NCI-H2196 treated with DMSO at 0.1 percent for 48 hours (cell line): ENCODE data around the gene ABCC6.

ENCODE experiments used
- DNase-seq: peaks from one replicate; lab custom pipeline; 2025; ENCODE audit not compliant: unreplicated experiment; lab: John Stamatoyannopoulos, UW

ABCC6 gene

DNA sequence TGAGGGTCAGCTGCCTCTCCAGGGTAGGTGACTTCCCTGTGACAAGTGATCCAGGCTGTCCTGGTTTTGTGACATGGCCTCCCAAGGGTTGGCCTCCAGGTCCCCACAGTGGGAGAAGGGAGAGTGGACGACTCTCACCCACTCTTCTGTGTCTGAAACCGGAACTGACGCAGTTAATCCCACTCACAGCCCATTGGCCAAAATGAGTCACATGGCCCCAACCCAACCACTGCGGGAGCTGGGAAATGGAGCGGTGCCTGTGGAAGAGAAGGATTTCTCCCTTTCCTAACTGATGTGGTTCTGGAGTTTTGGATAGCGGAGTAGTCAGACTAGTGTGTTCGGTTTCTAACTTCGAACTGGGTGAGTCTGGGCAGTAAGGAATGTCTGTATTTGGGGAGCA, 79.4 kb downstream of the ABCC6 start:
- no peak for DNase-seq

DNA sequence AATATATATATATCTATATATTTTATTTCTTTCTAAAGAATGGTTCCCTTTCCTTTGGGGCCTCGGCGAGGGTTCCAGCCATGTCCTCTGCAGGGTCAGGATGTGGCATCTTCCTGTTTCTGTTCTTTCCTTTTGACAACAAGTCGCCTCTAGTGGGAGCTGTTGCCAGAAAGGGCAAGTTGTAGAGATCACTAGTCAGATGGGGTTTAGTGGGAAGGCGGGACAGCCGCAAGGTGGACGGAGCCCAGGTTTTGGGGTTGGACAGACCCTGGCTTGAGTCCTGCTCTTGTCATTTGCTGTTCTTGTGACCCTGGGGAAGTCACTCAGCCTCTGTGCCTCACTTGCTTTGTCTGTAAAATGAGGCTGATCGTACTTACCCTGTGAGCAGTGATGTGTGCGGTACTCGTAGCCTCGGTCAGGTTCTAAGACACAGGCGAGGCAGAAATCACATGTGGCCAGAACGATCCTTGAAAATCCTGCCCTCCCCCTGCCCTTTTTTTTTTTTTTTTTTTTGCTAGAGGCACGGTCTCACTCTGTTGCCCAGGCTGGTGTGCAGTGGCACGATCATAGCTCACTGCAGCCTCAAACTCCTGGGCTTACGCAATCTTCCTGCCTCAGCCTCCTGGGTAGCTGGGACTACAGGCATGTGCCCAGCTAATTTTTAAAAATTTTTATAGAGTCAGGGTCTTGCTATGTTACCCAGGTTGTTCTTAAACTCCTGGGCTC, 80.1 kb downstream of the ABCC6 start:
- no peak for DNase-seq

DNA sequence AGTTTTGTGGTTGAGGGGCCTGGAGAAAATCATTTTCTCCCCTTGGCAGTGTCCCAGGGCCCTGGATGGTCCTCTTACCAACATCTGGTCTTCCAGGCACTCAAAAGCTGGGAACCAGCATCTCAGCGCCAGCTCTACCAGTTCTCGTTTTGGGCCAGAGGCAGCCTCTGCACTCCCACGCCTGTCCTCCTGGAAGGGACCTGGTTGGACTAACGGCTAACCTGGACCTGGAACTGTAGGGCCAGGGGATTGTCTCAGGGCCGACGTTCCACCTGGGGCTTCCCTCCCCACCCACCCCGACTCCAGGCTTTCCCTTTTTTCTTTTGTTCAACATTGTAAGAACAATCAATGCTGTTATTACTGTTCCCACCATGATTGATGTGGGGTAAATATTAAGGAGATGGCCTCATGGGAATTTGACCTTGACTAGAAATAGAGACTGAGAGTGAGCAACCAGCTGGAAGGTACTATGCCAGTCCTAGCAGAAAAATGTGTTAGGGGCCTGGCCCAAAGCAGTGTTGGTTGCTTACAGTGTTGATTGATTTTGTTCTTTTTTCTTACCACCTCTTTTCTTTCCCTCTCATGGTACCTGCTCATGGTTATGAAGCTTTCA, 81.4 kb downstream of the ABCC6 start:
- DNase-seq: no peak

DNA sequence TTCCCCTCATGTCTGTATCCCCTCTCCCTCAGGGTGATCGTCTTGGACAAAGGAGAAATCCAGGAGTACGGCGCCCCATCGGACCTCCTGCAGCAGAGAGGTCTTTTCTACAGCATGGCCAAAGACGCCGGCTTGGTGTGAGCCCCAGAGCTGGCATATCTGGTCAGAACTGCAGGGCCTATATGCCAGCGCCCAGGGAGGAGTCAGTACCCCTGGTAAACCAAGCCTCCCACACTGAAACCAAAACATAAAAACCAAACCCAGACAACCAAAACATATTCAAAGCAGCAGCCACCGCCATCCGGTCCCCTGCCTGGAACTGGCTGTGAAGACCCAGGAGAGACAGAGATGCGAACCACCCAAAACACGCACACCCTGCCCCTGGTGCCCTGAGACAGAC, 82.2 kb downstream of the ABCC6 start:
- DNase-seq: no peak

DNA sequence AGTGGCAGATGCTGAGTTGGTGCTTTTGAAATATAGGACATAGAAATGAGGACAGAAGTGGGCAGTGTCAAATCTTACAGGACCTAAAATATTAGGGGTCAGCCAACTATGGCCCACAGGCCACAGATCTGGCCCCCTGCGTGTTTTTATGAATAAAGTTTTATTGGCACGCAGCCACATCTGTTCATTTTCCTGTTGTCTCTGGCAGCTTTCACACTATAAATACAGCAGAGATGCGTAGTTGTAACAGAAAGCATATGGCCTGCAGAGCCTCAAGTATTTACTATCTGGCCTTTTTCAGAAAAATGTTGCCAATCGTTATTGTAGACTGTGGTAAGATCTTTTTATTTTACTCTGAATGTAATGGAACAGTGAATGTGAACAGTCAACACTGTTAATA, 82.8 kb downstream of the ABCC6 start:
- DNase-seq: no peak

DNA sequence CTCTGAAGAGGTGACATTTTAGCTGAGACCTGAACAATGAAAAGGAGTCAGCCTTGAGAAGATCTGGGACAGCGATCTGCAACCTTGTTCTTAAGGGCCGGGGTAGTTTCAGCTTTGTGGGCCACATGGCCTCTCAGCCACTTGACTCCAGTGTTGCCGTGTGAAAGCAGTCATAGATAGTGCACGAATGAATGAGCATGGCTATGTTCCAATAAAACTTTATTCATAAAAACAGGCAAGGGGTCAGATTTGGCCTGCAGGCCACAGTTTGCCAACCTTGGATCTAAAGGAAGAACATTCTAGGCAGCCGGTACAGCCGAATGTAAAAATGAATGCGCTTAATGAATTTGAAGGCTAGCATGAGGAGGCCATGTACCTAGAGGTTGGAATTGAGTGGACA, 83.5 kb downstream of the ABCC6 start:
- DNase-seq: no peak

DNA sequence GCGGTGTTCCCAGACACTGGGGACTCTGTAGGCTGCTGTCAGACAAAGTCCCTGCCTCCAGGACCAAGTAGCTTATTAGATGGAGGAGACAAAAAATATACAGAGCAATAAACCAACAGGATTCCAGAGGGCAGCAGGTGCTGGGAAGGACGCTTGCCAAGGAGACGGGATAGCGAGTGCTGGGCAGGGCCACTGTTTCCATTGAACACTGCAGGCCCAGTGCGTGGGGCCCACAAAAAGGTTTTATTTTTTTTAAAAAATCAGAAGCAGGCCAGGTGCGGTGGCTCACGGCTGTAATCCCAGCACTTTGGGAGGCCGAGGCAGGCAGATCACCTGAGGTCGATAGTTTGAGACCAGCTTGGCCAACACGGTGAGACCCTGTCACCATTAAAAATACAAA, 84.2 kb downstream of the ABCC6 start:
- no peak for DNase-seq

DNA sequence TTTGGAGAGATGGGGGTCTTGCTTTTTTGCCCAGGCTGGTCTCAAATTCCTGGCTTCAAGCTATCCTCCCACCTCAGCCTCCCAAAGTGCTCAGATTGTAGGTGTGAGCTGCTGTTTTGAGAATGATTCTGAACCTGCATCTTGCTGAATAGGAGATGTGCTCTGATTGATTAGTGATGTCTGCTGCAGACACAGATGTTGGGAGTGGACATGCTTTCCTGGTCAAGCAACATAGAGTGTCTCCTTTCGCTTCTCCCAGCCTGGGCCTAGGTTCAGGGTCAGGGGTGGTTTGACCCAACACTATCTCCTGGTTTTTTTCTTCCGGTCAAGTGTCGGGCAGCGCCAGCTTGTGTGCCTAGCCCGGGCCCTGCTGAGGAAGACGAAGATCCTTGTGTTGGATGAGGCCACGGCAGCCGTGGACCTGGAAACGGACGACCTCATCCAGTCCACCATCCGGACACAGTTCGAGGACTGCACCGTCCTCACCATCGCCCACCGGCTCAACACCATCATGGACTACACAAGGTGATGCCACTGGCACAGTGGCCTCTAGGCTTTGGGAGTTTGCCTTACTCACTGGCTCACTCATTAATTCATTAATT, 85.2 kb downstream of the ABCC6 start:
- no peak for DNase-seq

DNA sequence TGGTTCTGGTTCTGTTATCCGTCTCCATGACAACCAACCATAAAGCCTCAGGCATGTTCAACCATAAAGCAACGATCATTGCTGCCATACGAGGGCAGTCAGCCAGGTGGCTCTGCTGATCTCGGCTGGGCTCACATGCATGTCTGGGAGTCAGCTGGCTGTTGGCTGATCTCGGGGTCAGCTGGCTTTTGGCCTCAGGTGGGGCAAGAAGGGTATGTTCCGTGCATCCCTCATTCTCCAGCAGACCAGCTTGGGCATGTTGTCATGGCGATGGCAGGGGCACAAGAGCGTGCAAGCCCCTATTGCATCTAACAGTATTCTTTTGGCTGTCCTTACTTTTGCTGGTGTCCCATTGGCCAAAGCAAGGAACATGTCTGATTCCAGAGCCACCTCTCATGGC, 86.2 kb downstream of the ABCC6 start:
- no peak for DNase-seq

DNA sequence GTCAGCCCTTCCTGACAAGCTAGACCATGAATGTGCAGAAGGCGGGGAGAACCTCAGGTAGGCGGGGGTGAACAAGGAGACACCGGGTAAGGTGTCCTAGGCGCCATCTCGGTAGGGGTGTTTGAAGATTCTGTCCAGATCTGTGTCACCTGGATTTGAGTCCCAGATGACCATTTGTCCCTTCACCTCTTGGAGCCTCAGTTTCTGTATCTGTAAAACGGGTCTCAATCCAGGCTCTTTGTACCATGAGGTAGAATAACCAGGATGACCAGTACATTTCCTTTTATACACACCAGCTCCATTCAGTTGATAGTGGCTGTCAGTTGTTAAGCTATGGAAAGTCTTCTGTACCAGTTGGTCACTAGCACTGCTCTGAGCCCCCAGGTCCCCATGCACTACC, 86.7 kb downstream of the ABCC6 start:
- DNase-seq: no peak

DNA sequence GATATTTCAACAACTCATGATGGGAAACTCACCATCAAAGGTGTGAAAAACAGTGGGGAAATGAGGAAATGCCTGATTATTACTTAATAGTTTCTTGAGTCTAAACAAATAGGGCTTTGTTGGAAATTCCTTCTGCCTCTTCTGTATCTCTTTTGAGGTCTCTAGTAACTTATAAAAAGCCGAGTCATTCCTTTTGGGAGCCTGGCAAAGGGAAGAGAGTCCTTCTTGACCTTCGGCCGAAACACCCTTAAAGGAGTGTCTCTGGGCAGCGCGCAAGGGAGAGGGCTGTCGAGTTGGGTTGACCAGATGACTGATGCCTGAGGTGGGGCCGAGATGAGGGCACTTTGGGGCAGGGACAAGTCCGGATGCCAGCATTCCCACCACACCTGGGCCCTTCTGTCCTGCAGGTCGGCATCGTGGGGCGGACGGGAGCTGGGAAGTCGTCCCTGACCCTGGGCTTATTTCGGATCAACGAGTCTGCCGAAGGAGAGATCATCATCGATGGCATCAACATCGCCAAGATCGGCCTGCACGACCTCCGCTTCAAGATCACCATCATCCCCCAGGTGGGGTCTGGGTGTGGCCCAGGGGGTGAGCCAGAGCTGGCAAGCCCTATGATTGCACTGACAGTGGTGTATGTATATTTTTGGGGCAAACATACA, 89.2 kb downstream of the ABCC6 start:
- DNase-seq: no peak

DNA sequence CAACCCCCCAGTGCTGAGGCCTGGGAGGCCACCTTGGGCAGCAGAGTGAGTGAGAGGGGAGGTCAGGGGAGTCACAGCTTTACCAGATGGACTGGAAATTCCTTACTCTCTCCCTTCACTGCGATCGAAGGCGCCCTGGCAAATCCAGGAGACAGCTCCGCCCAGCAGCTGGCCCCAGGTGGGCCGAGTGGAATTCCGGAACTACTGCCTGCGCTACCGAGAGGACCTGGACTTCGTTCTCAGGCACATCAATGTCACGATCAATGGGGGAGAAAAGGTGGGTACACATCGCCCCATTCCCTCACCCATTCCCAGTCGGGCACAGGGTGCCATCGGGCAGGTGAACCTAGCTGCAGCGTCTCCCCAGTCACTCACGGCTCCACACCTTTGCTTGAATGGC, 91.6 kb downstream of the ABCC6 start:
- DNase-seq: no peak

DNA sequence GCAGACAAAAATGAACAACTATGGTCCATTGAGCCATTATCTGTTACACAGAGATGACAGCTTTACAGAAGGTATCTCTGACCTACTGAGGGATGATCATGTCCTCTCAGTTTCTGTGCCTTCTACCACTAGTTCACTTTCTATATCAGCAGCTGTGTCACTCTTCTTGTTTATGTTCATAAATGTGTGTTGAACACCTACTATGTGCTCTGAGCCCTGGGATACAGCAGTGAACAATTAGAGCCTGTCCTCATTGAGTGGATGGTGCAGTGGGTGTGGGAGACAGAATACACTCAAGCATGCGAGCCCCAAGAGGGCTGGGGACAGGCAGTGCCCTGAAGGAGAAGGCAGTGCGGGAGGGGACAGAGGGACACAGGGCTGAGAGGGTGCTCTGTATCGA, 92.1 kb downstream of the ABCC6 start:
- no peak for DNase-seq

DNA sequence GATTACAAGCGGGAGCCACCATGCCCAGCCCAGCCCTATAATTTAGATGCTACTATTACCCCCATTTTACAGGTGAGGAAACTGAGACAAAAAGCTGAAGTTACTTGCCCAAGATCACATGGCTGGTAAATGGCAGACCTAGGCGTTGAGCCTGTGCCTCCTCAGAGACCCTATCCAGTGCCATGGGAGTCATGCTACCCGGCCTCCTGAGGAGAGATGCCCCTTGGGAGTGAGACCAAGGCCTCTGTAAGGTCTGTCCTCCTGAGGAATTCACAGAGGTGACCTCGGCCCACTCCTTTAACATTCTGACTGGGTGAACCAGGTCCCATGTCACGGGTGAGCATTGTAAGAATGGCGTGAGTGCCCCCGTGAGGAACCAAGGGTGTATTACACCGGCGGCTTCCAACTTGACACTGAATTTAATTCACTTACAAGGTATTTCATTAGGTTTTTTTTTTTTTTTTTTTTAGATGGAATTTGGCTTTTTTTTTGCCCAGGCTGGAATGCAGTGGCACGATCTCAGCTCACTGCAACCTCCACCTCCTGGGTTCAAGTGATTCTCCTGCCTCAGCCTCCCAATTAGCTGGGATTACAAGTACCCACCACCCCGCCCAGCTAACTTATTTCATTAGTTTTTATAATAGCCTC, 95.7 kb downstream of the ABCC6 start:
- DNase-seq: peak; percentile 46

DNA sequence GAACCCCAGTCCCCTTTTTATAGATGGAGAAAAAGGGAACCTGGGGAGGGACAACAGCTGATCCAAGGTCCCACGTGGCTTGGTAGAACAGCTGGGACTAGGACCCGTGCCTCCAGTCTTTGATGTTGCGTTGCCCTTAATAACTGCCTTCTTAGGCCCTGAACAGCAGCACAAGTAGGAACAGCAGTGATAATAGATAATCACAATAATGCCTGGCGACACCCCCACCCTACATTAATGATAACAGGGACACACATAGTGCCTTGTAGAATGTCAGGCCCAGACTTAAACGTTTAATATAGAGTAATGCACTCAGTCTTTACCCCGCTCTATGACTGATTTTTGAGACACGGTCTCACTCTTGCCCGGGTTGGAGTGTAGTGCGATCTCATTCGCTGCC, 96.4 kb downstream of the ABCC6 start:
- DNase-seq: no peak

DNA sequence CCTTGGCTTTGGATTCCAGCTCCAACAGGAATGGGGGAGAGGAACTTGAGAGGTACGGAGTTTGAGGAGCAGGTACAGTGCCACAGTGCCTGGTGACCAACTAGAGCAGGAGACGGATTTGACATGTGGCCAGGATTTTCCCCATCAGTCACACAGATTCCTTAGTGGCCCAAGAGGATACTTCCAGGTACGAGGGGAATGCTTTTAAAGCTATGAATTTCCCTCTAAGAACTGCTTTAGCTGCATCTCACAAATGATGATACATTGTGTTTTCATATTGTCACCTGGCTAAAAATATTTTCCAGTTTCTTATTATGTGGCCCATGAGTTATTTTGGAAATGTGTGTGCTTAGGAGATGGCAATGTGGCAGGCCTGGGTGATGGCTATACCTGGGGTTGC, 98.3 kb downstream of the ABCC6 start:
- DNase-seq: no peak

DNA sequence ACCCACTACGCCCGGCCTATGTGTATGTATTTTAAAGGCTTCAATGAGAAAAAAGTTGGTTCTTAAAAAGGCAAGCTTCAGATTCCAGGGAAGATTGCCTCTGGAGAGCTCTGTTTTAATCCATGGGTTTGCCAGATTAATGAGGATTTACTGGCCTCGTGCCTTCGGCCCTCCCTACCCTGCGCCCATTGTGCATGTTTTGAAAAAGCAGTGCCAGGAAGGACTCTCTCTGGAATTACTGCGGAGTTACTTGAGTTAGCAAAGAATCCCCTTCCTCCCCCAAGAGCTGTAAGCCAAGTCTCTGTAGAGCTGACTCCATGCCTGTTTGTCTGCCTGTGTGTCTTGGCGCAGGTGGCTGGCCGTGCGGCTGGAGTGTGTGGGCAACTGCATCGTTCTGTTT, 98.9 kb downstream of the ABCC6 start:
- DNase-seq: no peak

DNA sequence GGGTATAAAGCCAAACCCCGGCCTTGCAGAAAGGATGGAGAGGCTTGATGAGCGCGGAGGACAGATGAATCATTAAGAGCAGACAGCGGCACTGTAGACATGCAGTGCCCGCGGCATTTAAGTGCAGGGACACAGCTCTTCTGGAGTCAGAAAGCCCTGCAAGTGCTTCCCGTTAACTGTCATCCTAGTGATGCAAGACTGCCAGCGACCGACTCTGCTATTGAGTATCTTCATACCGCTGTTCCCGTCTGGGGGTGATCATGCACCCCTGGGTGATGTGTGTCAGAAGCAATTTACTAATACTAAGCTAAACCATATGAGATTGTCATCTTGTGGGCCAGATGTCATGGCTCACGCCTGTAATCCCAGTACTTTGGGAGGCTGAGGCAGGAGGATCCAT, 101.0 kb downstream of the ABCC6 start:
- DNase-seq: no peak

DNA sequence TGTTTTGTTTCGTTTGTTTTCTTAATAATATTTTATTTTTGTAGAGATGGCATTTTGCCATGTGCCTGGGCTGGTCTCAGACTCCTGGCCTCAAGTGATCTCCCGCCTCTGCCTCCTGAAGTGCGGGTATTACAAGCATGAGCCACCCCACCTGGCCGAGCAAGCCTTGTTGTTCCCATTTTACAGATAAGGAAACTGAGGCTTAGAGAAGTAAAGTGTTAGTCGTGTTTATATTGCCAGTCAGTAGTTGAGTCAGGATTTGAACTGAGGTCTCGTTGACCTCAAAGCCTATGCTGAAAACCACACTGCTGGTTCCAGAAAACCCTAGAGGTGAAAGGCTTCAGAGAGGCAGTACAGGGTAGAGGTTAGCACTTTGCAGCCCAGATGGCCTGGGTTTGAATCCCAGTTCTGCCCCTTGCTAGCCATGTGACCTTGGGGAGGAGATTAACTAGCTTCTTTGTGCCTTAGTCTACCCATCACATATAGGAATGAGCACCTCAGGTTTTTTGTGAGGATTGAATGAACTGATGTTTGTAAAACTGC, 102.0 kb downstream of the ABCC6 start:
- no peak for DNase-seq

DNA sequence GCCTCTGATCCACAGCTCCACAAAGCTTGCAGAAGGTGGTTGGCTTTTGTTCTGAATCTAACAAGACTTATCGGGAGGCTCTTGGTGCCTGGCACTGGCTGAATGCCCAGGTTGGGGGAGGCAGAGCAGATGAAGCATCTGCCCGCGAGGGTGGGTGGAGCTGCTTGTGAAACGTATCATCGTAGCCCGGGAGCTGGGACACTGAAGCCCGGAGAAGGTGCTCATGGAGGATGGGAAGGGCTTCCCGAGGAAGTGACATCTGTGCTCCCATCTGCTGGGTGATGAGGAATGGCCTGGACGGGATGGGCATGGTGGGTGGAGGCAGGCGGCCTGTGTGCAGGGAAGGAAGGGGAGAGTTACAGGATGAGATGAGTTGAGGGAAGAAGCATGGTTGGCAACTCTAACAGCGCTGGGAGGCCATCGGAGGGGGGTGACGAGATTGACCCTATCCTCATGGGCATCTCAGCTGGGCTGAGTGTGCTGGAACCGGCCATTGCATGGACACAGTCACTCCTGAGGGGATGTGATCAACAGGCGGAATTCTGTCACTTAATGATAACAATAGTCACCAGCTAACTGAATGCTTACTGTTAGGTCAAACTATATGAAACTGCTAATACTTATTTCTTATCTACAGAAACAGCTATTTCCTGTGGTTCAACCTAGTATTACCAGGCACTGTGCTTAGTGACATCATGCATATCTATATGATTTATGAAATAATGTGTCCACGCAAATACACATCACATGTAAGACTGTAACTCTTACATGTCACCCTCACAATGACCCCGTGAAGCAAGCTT, 102.7 kb downstream of the ABCC6 start:
- peak; percentile 91 for DNase-seq

DNA sequence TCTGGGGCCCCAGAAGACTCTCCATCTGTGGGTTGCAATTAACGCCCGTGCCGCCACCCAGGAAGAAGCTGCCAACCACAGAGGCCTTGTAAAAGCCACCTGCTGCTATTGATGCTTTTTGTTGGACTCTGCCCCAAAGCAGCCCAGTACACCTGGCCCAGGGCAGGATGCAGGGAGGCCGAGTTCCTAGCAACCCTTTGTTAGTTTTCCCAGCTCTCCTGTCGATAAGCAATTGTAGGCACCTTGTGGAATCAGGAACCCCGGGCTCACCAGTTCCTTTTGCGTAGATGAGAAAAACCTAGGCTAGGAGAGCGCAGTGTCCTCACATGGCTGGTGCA, 103.3 kb downstream of the ABCC6 start:
- DNase-seq: peak; percentile 91
